GM21528 (cell line): ENCODE measurements around the gene OR52E5.

Experiments
- ATAC-seq: cut with Tn5 transposase; IDR thresholded peaks from one replicate; pipeline ENCODE4 v1.9.1; 2021; ENCODE audit warnings: mild to moderate bottlenecking, moderate library complexity; ENCODE audit not compliant: unreplicated experiment, low FRiP score

OR52E5 gene

GRCh38 chr11:5932671-5933070 is 39.7 kb downstream of the OR52E5 start:
- no peak for ATAC-seq

- ATAC-seq: no peak
Observed at GRCh38 chr11:5933116-5933515, 40.1 kb downstream of the OR52E5 start.

GRCh38 chr11:5937868-5938602 is 45.0 kb downstream of the OR52E5 start:
- ATAC-seq: no peak

- ATAC-seq: no peak
Observed at GRCh38 chr11:5938603-5938965, 45.6 kb downstream of the OR52E5 start.

GRCh38 chr11:5940748-5941147 is 47.7 kb downstream of the OR52E5 start:
- ATAC-seq: no peak

- ATAC-seq: no peak
Observed at GRCh38 chr11:5941951-5942350, 48.9 kb downstream of the OR52E5 start, which contains the start of gene OR56A3. OR56A3 (plus strand) TSS chr11:5942251; CDS start chr11:5947347, 5,096 bp downstream.
